ENCODE data around the gene NFATC2.

The NFATC2 gene

GRCh38 chr20:51385646-51386530 is 156.6 kb downstream of the NFATC2 start:
- no peak for DNase-seq

DNA sequence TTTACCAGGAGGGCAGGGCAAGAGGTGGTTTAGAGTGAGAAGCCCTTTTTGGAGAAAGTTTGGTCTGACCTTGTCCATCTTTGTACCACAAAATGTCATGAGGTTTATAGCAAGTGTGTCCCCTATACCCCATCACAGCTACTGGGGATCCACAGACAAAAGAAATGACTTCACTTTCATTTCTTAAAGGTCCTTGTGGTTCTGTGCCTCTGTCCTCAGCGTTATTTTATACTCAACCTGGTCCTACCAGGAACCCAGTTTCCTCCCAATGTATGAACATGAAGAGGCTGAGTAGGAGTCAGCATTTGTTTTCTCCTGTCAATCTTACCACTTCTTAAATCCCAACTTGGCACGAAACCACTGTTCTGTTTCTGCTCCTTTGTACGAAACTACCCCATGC is 157.6 kb downstream of the NFATC2 start:
- DNase-seq = no peak

GRCh38 chr20:51383891-51384510 is 158.5 kb downstream of the NFATC2 start:
- no peak for DNase-seq

GRCh38 chr20:51382986-51383821 is 159.3 kb downstream of the NFATC2 start:
- DNase-seq = peak; percentile 81 to 86

GRCh38 chr20:51382111-51382985 is 160.2 kb downstream of the NFATC2 start:
- no peak for DNase-seq

- no peak for DNase-seq
These were observed 161.0 kb downstream of the NFATC2 start for GRCh38 chr20:51381557-51381956.

- DNase-seq = no peak
These were observed 161.8 kb downstream of the NFATC2 start for GRCh38 chr20:51380401-51381385.

- no peak for DNase-seq
These were observed 162.7 kb downstream of the NFATC2 start for GRCh38 chr20:51379601-51380341.

- DNase-seq = peak in 1 of 2 experiments; percentile 12
These were observed 164.2 kb downstream of the NFATC2 start for GRCh38 chr20:51378171-51378928.

- DNase-seq = no peak
These were observed 165.4 kb downstream of the NFATC2 start for GRCh38 chr20:51377132-51377531.

DNA sequence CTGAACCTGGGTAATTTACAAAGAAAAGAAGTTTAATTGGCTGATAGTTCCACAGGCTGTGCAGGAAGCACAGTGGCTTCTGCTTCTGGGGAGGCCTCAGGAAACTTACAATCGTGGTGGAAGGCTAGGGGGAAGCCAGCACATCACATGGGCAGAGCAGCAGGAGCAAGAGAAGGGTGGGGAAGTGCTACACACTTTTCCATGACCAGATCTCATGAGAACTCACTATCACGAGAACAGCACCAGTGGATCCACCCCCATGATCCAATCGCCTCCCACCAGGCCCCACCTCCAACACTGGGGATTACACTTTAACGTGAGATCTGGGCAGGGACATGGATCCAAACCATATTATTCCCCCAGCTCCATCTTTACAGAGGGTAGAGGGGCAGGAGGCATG is 166.4 kb downstream of the NFATC2 start:
- DNase-seq = no peak

DNA sequence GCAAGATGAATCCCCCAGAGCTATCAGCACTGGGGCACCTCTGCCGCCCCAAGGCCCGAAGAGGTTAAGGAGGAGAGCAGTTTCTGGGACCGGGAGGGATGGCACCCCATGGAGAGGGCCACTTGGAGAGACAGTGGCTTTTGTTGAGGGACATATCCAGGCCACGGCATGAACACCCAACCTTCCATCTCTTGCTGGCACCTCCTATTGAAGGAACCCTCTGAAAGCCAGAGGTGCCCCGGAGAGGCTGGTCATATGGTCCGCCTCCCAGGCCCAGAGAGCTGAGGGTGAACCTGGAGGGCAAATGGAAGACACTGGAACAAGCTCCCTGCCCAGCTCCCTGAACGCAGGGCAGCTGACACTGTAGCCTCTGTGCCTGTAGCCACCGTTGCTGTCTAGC is 167.0 kb downstream of the NFATC2 start:
- DNase-seq = no peak

DNA sequence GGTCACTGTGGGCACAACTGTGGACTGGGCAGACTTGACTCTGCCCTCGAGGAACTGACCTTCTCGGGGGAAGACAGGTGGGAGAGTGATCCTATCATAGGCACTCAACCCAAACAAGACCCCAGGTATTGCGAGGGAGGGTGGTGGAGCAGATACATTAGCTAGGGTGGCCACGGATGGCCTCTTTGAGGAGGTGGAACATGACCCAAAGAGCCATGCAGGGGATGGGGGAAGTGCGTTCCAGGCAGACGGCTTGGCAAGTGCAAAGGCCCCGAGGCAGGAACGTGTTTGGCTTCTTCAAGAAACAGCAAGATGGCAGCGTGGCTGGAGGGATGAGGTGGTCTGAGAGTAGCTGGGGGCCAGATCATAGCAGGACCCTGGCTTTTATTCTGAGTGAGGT is 167.6 kb downstream of the NFATC2 start:
- DNase-seq = no peak

DNA sequence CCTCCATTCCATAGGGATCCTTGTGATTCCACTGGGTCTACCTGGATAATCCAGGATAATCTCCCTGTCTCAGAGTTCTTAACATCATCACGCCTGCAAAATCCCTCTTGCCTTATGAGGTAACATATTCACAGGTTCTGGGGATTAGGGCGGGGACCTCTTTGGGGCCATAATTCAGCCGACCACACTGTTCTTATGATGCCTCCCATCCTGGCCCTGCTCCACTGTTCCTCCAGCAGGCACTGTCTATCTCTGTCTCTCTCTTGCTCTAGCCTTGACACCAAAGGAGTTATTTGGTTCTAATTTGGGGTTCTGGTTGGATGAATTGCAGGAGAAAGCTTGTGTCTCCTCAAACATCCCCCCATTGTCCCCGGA is 168.1 kb downstream of the NFATC2 start:
- DNase-seq = no peak

DNA sequence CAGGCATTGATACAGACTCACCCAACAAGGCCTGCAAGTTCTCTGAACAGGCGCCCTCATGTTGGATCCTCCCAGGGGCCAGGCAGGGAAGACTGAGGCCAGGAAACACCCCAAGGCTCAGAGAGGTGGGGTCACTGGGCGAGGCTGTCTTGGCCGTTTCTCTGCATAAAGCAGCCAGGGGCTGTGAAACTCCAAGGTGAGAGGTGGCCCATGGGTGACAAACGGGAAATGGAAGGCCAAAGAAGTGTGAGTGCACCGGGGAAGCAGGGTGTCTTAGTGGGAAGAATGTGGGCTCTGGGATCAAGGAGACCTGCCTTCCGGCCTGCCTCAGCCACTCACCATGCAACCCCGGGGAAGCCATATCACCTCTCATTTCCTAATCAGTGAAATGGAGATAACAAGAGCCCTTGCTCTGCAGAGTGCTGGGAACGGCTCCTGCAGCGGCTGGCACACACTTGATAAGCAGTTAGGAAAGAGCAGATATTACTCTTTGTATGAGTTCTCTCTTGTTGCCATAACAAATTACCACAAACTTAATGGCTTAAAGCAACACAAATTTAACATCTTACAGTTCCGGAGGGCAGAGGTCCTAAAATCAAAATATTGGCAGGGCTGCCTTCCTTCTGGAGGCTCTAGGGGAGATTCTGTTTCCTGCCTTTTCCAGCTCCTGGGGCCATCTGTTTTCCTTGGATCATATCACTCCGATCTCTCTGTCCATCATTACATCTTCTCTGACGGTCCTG is 168.6 kb downstream of the NFATC2 start:
- DNase-seq = no peak

DNA sequence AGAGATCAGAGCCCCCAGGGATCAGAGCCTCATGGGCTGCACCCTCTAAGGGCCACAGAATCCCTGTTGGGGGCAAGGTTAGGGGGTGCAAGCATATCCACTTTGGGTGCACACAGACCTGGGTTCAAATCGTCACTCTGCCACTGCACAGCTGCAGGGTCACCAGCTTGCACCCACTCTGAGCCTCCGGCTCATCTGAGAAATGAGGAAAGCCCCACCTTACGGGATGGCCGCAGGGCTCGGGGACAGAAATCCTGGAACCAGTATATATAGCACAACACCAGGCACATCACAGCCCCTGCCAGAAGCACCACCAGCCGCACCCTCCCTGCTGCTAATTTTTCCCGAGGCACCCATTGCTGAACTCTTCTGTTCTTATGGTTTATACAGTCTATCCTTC is 169.6 kb downstream of the NFATC2 start:
- no peak for DNase-seq

DNA sequence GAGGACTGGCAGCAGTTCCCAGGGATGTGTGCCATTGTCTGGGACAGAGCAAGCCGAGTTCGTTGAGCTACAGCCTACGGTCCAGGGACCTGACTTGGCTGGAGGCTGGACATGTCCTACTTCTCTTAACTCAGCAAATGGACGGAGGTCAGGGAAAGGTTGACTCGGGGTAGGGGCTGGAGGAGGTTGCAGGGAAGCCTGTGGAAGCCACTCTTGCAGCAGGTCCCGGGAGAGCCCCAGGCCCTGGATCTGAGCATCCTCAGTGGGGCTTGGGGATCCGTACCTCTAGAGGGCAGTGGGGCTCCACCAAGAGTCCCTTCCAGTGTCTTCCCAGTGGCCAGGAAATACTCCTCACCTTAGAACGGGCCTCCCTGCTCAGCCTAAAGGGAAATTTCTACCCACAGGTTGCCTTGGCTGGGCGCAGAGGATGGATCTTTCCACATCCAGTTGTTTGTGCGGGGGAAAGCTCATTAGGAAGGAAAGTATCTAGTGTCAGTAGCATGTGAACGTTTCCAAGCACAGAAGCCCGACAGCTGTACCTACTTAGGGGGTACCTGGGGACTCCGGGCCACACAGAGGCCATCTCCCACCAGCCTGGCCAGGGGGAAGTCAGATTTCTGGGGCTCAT is 170.2 kb downstream of the NFATC2 start:
- DNase-seq = peak; percentile 54 to 66

- no peak for DNase-seq
These were observed 170.8 kb downstream of the NFATC2 start for GRCh38 chr20:51371720-51372119.

Data from NCI-H2081 (cell line).